HL-60/S4 treated with phorbol 12-myristate 13-acetate at 8.2 ng/mL for 4 days and 3 days (cell line): ENCODE results near the gene TNFRSF19.
"Not testable (repeated sequence)": the region's sequence is repeated elsewhere in the genome, so short reads cannot be mapped to it uniquely, and the experiment has no call there.

Source experiments
- in situ Hi-C: fragments of 300-500 bp; cut with MboI; formaldehyde crosslinking; loops from 2 replicates; pipeline ENCODE4 v1.15.0; 2022; ENCODE audit warnings: low sequenced_read_pairs

TNFRSF19 gene

DNA sequence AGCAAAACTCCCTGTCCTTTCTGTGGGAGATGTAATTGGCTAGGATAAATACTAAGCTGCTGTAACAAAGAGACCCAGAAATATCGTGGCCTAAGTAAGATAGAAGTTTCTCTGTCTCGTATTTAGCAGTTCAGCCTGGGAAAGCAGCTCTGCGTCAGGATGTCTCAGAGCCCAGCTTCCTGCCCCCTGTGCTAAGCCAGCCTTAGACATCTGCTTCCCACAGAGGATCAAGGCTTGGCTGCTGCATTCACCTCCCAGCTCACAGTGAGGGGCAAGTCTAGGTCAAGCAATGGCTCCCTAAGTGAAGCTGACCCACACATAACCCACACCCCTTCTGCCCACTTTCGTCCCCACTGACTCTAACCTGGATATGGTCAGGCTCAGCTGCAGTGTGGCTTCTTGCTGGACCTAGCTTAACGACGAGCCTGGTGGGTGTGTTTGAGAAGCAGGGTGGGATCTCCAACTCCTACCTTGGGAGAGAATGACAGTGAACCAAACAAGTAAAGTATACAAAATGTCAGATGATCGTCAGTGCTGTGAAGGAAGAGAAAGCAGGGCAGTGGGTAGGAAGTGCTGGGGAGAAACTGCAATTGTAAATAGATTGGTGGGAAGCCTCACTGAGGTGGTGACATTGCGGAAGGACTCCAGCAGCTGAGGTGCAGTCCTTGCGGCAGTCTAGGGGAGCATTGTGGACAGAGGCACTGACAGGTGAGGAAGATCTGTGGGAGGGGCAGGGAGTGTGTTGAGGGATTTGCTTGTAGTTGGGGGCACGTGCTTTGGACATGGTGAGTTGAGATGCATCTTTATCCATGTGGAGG, 82.9 kb downstream of the TNFRSF19 start:
- in situ Hi-C loops: no loop called here

DNA sequence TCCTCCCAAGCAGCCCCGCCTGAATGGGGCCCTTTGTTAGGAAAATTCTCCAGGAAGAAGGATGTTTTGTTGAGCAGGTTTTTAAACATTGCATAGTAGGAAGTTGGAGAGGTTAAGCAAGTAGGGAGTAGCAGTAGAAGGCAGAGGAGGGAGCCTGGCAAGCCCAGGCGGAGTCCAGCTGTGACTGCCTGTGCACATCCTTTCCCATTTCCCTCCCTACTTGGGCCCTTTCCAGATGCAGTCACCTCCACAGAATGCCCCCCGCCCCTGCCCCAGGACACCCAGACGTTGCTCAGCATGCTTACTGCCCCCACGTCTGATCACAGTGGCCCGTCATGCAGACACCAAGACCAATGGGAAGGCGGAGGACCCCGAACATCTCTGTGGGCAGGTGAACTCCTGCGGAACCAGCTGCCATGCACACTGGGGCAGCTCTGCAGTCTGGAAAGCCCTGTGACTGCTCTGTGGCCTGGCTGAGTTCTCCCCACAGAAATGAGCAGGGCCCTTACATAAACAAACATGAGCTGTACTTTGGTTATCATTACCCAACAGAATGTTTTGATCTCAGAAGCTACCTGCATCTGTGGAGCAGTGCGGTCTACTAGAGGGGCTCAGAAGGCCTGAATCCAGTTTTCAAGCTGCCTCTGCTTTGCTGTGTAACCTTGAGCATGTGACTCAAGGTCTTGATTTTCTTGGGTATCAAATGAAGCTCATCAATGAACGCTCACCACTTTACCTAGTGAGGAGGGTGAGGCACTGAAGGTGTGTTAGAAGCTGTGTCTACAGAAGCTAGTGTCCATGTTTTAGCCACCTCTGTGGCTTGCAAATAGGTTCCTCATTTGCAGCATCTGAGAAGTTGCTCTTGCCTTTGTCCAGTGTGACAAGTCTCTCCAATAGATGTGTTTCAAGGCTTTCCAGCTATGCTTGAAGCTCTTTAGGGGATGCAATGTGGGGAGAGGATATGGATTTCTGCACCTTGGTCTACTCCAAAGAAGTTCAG, 84.2 kb downstream of the TNFRSF19 start:
- in situ Hi-C loops: no loop called here

DNA sequence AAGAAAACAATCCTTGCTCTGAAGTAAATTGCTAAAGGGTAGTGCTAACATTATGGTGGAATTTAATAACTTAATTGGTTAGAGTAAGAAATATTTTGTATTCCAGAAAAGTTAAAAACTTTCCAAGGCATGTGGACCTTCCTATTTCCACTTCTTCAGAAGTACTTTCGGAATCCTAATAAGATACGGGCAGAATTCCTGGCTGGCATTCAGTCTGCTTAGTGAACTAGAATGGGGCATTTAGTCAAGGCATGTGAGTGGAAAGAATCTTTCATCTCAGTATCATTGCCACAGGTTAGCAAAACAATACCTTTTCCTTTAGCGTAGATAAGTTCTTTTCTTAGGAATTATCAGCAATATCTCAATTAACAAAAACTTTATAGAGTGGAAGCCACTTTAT, 85.1 kb downstream of the TNFRSF19 start:
- in situ Hi-C loops: no loop called here

- in situ Hi-C loops: no loop called here
Observed at GRCh38 chr13:23656637-23657371, 86.6 kb downstream of the TNFRSF19 start.

DNA sequence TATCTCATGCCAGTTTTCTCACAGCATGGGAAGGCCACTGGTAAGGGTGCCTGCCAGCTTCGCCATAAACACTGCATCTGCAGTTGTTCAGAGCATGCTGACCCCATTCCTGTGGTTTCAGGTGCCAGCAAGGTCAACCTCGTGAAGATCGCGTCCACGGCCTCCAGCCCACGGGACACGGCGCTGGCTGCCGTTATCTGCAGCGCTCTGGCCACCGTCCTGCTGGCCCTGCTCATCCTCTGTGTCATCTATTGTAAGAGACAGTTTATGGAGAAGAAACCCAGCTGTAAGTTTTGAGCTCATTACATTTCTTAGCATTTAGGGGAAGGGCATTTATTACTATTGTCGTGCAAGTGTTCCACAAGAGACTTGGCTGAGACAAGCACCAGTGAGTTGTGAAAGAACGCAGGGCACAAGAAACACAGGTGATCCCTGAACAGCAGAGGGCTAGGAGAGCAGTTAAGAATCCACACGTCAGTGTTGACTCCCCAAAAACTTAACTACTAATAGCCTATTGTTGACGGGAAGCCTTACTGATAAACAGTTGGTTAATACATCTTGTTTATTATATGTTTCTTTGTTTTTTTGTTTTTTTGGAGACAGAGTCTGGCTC, 88.8 kb downstream of the TNFRSF19 start:
- in situ Hi-C loops: no loop called here

- in situ Hi-C loops: no loop called here
Observed at GRCh38 chr13:23660249-23660648, 90.0 kb downstream of the TNFRSF19 start.

DNA sequence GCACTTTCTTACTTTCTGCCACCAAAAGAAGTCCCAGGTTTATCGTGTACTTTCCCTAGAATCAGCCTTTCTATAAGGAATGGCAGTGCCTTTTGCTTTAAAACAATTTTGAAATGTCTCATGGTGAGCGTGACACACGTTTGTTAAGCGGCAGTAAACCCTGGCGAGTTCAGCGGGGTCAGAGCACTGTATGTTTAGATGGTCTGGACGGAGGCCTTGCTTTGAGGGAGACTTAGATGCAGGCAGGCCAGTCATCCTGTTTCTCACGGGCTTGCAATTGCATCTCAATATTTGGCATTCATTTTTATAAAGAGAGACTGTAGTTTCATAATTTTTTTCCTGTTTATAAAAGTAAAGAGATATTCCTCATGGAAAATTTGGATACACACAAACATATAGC, 96.4 kb downstream of the TNFRSF19 start:
- in situ Hi-C loops: no loop called here

GRCh38 chr13:23667750-23668149, 97.5 kb downstream of the TNFRSF19 start:
- in situ Hi-C loops: no loop called here

- in situ Hi-C loops: no loop called here
Observed at GRCh38 chr13:23668562-23668961, 98.3 kb downstream of the TNFRSF19 start.

DNA sequence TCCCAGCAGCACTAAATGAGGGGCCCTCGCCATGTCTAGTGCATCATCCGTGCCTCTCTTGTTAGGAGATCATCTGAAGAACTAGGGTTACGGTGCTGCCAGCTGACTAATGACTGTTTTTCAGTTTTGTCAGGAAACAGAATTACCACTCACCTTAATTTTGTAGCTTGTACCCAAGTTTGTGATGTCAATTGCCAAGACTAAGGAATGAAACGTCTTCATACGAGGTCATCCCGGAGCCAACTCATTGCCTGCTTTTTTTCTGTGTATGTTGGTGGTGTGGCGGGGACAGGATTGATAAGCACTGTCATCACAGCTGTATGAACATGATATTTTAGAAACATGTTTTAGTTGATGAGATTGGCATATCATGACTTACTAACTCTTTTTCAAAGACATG, 100.6 kb downstream of the TNFRSF19 start:
- in situ Hi-C loops: no loop called here

GRCh38 chr13:23671377-23671776, 101.2 kb downstream of the TNFRSF19 start:
- in situ Hi-C loops: no loop called here

DNA sequence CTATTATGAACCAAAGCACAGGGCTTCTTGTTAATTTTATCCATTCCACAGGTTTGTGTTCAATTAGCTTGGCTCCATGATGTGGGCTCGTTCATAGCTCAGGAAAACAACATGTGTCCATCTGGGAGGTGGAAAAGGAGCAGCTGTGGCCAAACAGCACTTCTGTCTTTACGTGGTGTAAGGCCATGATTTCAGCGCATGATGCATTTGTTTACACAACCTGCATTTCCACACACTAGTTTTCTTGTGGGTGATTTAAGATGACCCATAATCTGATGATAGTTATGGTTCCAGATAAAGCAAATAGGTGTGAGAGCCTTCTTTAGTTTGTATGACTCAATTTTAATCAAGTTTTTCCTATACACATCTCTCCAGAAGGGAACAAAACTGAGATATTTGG, 101.7 kb downstream of the TNFRSF19 start:
- in situ Hi-C loops: no loop called here

DNA sequence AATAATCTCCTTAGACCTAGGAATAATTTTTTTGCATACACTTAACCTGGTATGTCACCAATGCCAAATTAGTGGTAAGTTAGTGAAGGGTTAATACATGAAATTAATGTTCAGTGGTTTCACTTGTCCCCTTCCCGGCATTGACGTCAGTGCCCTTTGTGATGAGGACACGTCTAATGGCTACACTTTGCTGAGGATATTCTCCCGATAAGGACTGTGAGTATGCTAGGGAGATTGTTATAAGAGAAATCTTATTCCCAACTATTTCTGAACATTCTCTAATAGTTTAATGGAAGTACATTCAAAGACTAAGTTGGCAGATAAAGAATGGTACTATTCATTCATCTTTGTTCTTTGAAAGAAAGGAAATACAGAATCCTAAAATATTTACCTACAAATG, 102.4 kb downstream of the TNFRSF19 start:
- in situ Hi-C loops: no loop called here

DNA sequence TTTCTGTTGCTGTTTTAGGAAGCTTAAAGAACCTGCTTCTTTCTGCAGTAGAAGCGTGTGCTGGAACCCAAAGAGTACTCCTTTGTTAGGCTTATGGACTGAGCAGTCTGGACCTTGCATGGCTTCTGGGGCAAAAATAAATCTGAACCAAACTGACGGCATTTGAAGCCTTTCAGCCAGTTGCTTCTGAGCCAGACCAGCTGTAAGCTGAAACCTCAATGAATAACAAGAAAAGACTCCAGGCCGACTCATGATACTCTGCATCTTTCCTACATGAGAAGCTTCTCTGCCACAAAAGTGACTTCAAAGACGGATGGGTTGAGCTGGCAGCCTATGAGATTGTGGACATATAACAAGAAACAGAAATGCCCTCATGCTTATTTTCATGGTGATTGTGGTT, 103.1 kb downstream of the TNFRSF19 start:
- in situ Hi-C loops: no loop called here

DNA sequence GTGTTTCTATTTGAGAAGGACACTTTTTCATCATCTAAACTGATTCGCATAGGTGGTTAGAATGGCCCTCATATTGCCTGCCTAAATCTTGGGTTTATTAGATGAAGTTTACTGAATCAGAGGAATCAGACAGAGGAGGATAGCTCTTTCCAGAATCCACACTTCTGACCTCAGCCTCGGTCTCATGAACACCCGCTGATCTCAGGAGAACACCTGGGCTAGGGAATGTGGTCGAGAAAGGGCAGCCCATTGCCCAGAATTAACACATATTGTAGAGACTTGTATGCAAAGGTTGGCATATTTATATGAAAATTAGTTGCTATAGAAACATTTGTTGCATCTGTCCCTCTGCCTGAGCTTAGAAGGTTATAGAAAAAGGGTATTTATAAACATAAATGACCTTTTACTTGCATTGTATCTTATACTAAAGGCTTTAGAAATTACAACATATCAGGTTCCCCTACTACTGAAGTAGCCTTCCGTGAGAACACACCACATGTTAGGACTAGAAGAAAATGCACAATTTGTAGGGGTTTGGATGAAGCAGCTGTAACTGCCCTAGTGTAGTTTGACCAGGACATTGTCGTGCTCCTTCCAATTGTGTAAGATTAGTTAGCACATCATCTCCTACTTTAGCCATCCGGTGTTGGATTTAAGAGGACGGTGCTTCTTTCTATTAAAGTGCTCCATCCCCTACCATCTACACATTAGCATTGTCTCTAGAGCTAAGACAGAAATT, 103.8 kb downstream of the TNFRSF19 start:
- in situ Hi-C loops: no loop called here

GRCh38 chr13:23674795-23675640, 104.8 kb downstream of the TNFRSF19 start:
- in situ Hi-C loops: no loop called here

DNA sequence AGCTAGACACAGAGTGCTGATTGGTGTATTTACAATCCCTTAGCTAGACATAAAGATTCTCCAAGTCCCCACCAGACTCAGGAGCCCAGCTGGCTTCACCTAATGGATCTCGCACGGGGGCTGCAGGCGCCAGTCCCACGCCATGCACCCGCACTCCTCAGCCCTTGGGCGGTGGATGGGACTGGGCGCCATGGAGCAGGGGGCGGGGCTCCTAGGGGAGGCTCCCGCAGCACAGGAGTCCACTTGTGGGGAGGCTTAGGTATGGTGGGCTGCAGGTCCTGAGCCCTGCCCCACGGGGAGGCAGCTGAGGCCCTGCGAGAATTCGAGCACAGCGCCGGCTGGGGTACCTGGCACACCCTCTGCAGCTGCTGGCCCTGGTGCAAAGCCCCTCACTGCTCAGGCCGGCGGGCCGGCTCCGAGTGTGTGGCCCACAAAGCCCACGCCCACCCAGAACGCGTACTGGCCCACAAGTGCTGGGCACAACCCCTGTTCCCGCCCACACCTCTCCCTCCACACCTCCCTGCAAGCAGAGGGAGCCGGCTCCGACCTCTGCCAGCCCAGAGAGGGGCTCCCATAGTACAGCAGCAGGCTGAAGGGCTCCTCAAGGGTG, 107.6 kb downstream of the TNFRSF19 start:
- in situ Hi-C loops: not testable (repeated sequence)

GRCh38 chr13:23678795-23679194, 108.6 kb downstream of the TNFRSF19 start:
- in situ Hi-C loops: no loop called here

DNA sequence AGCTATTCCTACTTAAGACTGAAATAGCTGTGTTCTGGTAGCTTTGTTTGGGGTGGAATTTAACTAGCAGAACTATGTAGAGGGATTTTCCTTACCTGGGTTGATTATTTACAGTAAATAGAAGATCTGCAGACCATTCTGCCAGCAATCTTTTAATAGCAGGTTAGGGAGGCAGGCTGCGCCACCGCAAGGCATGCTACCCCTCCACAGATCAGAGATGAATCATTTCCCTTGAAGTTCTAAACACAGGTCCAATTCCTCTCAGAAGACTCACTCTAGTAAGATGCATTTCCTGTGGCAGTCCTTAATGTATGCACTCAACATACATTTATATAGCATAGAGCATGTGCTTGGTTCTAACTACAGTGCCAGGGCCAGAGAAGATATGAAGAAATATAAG, 109.0 kb downstream of the TNFRSF19 start:
- in situ Hi-C loops: no loop called here
